Activated T-helper 9 cell treated with anti-CD3 and anti-CD28 coated beads, Interleukin-2, amount 50 U/mL, for 16 hours (primary cell): ENCODE measurements around the gene ZNF92.
"Not testable (repeated sequence)": the region's sequence is repeated elsewhere in the genome, so short reads cannot be mapped to it uniquely, and the experiment has no call there.

Experiments
- DNase-seq: peaks from one replicate; pipeline ENCODE4 v3.0.0-alpha.2; 2020; ENCODE audit warnings: low read depth

The ZNF92 gene

GRCh38 chr7:65429642-65430343 is 56.1 kb downstream of the ZNF92 start:
- DNase-seq: no peak

GRCh38 chr7:65430344-65431186 is 56.9 kb downstream of the ZNF92 start:
- DNase-seq: no peak

GRCh38 chr7:65434307-65434706 is 60.7 kb downstream of the ZNF92 start:
- no peak for DNase-seq

- DNase-seq: no peak
These were observed 62.5 kb downstream of the ZNF92 start for GRCh38 chr7:65436163-65436562.

GRCh38 chr7:65438598-65438997 is 64.9 kb downstream of the ZNF92 start:
- DNase-seq: no peak

- no peak for DNase-seq
These were observed 67.4 kb downstream of the ZNF92 start for GRCh38 chr7:65441010-65441409.

- no peak for DNase-seq
These were observed 70.7 kb downstream of the ZNF92 start for GRCh38 chr7:65444205-65444842.

GRCh38 chr7:65444899-65445823 is 71.5 kb downstream of the ZNF92 start:
- DNase-seq: no peak

- DNase-seq: not testable (repeated sequence)
These were observed 73.4 kb downstream of the ZNF92 start for GRCh38 chr7:65447041-65447440.

- DNase-seq: no peak
These were observed 75.3 kb downstream of the ZNF92 start for GRCh38 chr7:65448816-65449504.

- no peak for DNase-seq
These were observed 75.8 kb downstream of the ZNF92 start for GRCh38 chr7:65449505-65449852.
